HepG2 (cell line): Measurements from ENCODE around the gene NUDT7. TPM values are rescaled to one million over a fixed set of nuclear protein-coding genes. Genes with fewer than 3 reads are reported as not detected.
A peak's percentile ranks its signal among the peaks of the same experiment; 100 is the strongest.

Source experiments
- EP300 ChIP-seq, 3 experiments: sonication (generic) in 1 of 3; formaldehyde crosslinking in 1 of 3; IDR thresholded peaks; 2 replicates each; pipeline versions ENCODE4 v1.5.1 to v1.6.1; 2011 to 2020; ENCODE audit warnings: low read depth in 2 of 3, low read length in 2 of 3, borderline replicate concordance in 1 of 3, improper control_type of control experiment in 1 of 3, mild to moderate bottlenecking in 1 of 3, missing genetic modification reagents in 1 of 3, moderate library complexity in 1 of 3
- ESRRA ChIP-seq: sonication (generic); formaldehyde crosslinking; IDR thresholded peaks from 2 replicates; pipeline ENCODE4 v1.5.1; 2020; ENCODE audit warnings: mild to moderate bottlenecking, low read depth, missing genetic modification reagents
- GFI1 ChIP-seq: sonication (generic); formaldehyde crosslinking; IDR thresholded peaks from 2 replicates; pipeline ENCODE4 v1.5.0; 2020; ENCODE audit warnings: missing genetic modification reagents, mild to moderate bottlenecking, borderline replicate concordance
- KAT2B ChIP-seq: fragments of 150-350 bp; IDR thresholded peaks from 2 replicates; pipeline ENCODE4 v1.6.1; 2014; ENCODE audit warnings: low read depth, low read length, borderline replicate concordance
- MEIS1 ChIP-seq: sonication (generic); formaldehyde crosslinking; IDR thresholded peaks from 2 replicates; pipeline ENCODE4 v1.9.0; 2021; ENCODE audit warnings: mild to moderate bottlenecking, missing genetic modification reagents, moderate library complexity, borderline replicate concordance
- MIXL1 ChIP-seq: IDR thresholded peaks from 2 replicates; pipeline ENCODE4 v1.6.1; 2016
- NR2F6 ChIP-seq, 2 experiments: IDR thresholded peaks; 2 replicates each; pipeline ENCODE4 v1.6.1; 2016; ENCODE audit warnings: antibody characterized with exemption in 1 of 2, mild to moderate bottlenecking in 1 of 2
- RAD21 ChIP-seq: fragments of 450-650 bp; formaldehyde crosslinking; IDR thresholded peaks from 2 replicates; pipeline ENCODE4 v1.5.0; 2020; ENCODE audit warnings: mild to moderate bottlenecking
- RARA ChIP-seq: IDR thresholded peaks from 2 replicates; pipeline ENCODE4 v1.6.1; 2016; ENCODE audit warnings: missing genetic modification reagents, missing compliant biosample characterization
- RELA ChIP-seq: sonication (generic); formaldehyde crosslinking; IDR thresholded peaks from 2 replicates; pipeline ENCODE4 v1.4.0; 2020; ENCODE audit warnings: missing genetic modification reagents
- REPIN1 ChIP-seq: sonication (generic); formaldehyde crosslinking; IDR thresholded peaks from 2 replicates; pipeline ENCODE4 v1.8.0; 2022; ENCODE audit warnings: missing genetic modification reagents, low read depth, mild to moderate bottlenecking, borderline replicate concordance
- SALL1 ChIP-seq: sonication (generic); formaldehyde crosslinking; IDR thresholded peaks from 2 replicates; pipeline ENCODE4 v1.8.0; 2022; ENCODE audit warnings: mild to moderate bottlenecking, missing genetic modification reagents
- ZKSCAN5 ChIP-seq: sonication (generic); formaldehyde crosslinking; IDR thresholded peaks from 2 replicates; pipeline ENCODE4 v1.5.1; 2020; ENCODE audit warnings: mild to moderate bottlenecking, missing genetic modification reagents
- ZMYM4 ChIP-seq: sonication (generic); formaldehyde crosslinking; IDR thresholded peaks from 2 replicates; pipeline ENCODE4 v1.8.1; 2023; ENCODE audit warnings: mild to moderate bottlenecking, missing genetic modification reagents
- ZNF230 ChIP-seq: sonication (generic); formaldehyde crosslinking; IDR thresholded peaks from 2 replicates; pipeline ENCODE4 v1.4.0; 2020; ENCODE audit warnings: mild to moderate bottlenecking, missing genetic modification reagents
- ZNF292 ChIP-seq: sonication (generic); formaldehyde crosslinking; IDR thresholded peaks from 2 replicates; pipeline ENCODE4 v1.8.1; 2022; ENCODE audit warnings: mild to moderate bottlenecking, low read depth, missing genetic modification reagents, borderline replicate concordance
- ZNF652 ChIP-seq: IDR thresholded peaks from 2 replicates; pipeline ENCODE4 v1.6.1; 2016; ENCODE audit warnings: low read depth, borderline replicate concordance
- ZNF678 ChIP-seq: sonication (generic); formaldehyde crosslinking; IDR thresholded peaks from 2 replicates; pipeline ENCODE4 v1.4.0; 2020; ENCODE audit warnings: mild to moderate bottlenecking, missing genetic modification reagents
- polyA plus RNA-seq, 8 experiments: library from polyadenylated mRNA; depleted of rRNA in 3 of 8; stranded (reverse) in 7 of 8; unstranded in 1 of 8; fragments of >200 nt; fragmentation: Illumina TruSeq in 4 of 8; extraction: Trizol in 4 of 8; gene quantifications; 2 replicates each; pipeline versions ENCODE4 v1.2.1 to v1.2.3, GENCODE V29; 2011 to 2016; ENCODE audit warnings: low read depth in 4 of 8, missing spikeins in 1 of 8, mixed read lengths in 1 of 8; ENCODE audit not compliant: insufficient read depth in 1 of 8
- total RNA-seq, 5 experiments: library from RNA; depleted of rRNA; stranded (reverse); fragments of >200 nt; fragmentation: Illumina TruSeq; extraction: Trizol; gene quantifications; 2 replicates each; pipeline ENCODE4 v1.2.3, GENCODE V29; 2016; ENCODE audit warnings: low read depth in 1 of 5
- TF ChIP-seq, protein P1 (sequence below): sonication (generic); formaldehyde crosslinking; conservative IDR thresholded peaks from 2 replicates; pipeline ENCODE4 v1.4.0; 2020; ENCODE audit warnings: mild to moderate bottlenecking, missing genetic modification reagents, moderate library complexity
- TF ChIP-seq, protein P2 (sequence below): sonication (generic); formaldehyde crosslinking; IDR thresholded peaks from 2 replicates; pipeline ENCODE4 v1.8.0; 2022; ENCODE audit warnings: mild to moderate bottlenecking, missing genetic modification reagents
- TF ChIP-seq, protein P3 (sequence below): IDR thresholded peaks from 2 replicates; pipeline ENCODE4 v1.6.1; 2012; ENCODE audit warnings: low read depth, low read length, improper control_type of control experiment

Gene NUDT7
- total and polyA plus RNA-seq, 2 of the 13 experiments (the other 11 are each of a cell fraction or from before 2014, with no cell fraction given): 14.3 to 23.9 TPM

DNA sequence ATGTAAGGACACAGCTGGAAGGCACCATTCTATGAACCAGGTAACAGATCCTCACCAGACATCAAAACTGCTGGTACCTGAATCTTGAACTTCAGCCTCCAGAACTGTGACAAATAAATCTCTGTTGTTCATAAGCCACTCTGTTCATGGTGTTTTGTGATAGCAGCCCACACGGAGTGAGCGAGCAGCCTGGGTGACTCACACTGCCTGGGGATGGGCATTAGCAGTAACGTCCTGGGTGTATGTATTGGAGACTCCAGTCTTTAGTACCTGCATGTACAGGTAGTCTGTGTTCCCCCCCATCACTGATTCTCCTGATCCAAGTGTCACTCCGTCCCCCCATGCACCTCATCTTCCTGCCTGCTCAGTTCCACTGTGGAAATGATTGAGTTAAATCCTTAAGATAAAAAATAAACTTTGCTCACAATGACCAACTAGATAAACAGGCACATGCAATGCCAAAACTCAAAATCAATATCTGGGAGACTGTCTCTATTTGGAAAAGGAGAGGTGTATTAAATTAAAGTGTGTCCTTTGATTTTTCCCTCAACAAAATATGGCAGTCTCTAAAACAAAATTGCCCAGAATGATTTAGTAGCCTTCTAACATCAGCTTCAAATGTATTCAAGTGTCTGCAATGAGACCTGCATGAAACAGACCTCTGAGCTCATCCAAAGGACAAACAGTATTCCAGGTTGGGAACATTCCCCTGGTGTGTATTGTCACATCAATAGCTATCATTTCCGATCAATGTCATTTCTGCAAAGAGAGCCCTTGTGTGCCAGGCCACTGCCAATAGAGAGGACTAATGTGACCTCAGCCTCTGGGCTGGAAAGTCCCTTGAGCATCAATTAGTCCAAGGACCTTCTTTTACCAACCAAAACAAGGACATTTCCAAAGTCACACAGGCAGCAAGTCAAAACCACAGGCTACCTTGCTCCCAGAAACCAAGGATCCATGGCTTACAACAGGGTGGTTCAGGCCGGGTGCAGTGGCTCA is 53.9 kb downstream of the NUDT7 start (continued):
- TF ChIP-seq, protein P1, sequence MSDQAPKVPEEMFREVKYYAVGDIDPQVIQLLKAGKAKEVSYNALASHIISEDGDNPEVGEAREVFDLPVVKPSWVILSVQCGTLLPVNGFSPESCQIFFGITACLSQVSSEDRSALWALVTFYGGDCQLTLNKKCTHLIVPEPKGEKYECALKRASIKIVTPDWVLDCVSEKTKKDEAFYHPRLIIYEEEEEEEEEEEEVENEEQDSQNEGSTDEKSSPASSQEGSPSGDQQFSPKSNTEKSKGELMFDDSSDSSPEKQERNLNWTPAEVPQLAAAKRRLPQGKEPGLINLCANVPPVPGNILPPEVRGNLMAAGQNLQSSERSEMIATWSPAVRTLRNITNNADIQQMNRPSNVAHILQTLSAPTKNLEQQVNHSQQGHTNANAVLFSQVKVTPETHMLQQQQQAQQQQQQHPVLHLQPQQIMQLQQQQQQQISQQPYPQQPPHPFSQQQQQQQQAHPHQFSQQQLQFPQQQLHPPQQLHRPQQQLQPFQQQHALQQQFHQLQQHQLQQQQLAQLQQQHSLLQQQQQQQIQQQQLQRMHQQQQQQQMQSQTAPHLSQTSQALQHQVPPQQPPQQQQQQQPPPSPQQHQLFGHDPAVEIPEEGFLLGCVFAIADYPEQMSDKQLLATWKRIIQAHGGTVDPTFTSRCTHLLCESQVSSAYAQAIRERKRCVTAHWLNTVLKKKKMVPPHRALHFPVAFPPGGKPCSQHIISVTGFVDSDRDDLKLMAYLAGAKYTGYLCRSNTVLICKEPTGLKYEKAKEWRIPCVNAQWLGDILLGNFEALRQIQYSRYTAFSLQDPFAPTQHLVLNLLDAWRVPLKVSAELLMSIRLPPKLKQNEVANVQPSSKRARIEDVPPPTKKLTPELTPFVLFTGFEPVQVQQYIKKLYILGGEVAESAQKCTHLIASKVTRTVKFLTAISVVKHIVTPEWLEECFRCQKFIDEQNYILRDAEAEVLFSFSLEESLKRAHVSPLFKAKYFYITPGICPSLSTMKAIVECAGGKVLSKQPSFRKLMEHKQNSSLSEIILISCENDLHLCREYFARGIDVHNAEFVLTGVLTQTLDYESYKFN: peak; percentile 51
- TF ChIP-seq ZKSCAN5 (CRISPR knock-in tag) (no peak), ZNF678 (CRISPR knock-in tag) (0 out of 2 replicates have a peak, but pooled peaks have one; percentile 47), RAD21 (CRISPR knock-in tag) (no peak), RELA (CRISPR knock-in tag) (peak; percentile 31; the same call in 1 of the 2 replicates), ZNF292 (CRISPR knock-in tag) (0 out of 2 replicates have a peak, but pooled peaks have one; percentile 35), ZNF652 (peak; percentile 81), KAT2B (peak; percentile 52; the same call in 1 of the 2 replicates), ZMYM4 (peak; percentile 61; the same call in 1 of the 2 replicates), MIXL1 (CRISPR knock-in tag) (0 out of 2 replicates have a peak, but pooled peaks have one; percentile 20), EP300 (IDR thresholded peaks at IDR 0.05; ENCODE audit: low read depth in 2 of 2, low read length in 2 of 2) (peak in 1 of 2 experiments; percentile 55; a peak in 1 of 4 replicates), EP300 (CRISPR knock-in tag; IDR thresholded peaks at IDR 0.05; ENCODE audit: borderline replicate concordance) (no peak), RARA (CRISPR knock-in tag) (no peak), MEIS1 (peak; percentile 69; the same call in 1 of the 2 replicates), REPIN1 (peak; percentile 48; the same call in 1 of the 2 replicates), GFI1 (CRISPR knock-in tag) (0 out of 2 replicates have a peak, but pooled peaks have one; percentile 24), ZNF230 (CRISPR knock-in tag) (no peak), NR2F6 (IDR thresholded peaks at IDR 0.05) (0 out of 2 replicates have a peak, but pooled peaks have one; percentile 15), NR2F6 (CRISPR knock-in tag; IDR thresholded peaks at IDR 0.05) (no peak), ESRRA (CRISPR knock-in tag) (0 out of 2 replicates have a peak, but pooled peaks have one; percentile 56), SALL1 (peak; percentile 60)
- TF ChIP-seq, protein P2, sequence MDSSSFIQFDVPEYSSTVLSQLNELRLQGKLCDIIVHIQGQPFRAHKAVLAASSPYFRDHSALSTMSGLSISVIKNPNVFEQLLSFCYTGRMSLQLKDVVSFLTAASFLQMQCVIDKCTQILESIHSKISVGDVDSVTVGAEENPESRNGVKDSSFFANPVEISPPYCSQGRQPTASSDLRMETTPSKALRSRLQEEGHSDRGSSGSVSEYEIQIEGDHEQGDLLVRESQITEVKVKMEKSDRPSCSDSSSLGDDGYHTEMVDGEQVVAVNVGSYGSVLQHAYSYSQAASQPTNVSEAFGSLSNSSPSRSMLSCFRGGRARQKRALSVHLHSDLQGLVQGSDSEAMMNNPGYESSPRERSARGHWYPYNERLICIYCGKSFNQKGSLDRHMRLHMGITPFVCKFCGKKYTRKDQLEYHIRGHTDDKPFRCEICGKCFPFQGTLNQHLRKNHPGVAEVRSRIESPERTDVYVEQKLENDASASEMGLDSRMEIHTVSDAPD (CRISPR knock-in tag): 0 out of 2 replicates have a peak, but pooled peaks have one; percentile 44
- TF ChIP-seq, protein P3, sequence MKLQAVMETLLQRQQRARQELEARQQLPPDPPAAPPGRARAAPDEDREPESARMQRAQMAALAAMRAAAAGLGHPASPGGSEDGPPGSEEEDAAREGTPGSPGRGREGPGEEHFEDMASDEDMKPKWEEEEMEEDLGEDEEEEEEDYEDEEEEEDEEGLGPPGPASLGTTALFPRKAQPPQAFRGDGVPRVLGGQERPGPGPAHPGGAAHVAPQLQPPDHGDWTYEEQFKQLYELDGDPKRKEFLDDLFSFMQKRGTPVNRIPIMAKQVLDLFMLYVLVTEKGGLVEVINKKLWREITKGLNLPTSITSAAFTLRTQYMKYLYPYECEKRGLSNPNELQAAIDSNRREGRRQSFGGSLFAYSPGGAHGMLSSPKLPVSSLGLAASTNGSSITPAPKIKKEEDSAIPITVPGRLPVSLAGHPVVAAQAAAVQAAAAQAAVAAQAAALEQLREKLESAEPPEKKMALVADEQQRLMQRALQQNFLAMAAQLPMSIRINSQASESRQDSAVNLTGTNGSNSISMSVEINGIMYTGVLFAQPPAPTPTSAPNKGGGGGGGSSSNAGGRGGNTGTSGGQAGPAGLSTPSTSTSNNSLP: peak; percentile 57; the same call in 1 of the 2 replicates
